ENCODE data around the gene TFPI.
"Not testable (repeated sequence)": the region's sequence is repeated elsewhere in the genome, so short reads cannot be mapped to it uniquely, and the experiment has no call there.

The TFPI gene

DNA sequence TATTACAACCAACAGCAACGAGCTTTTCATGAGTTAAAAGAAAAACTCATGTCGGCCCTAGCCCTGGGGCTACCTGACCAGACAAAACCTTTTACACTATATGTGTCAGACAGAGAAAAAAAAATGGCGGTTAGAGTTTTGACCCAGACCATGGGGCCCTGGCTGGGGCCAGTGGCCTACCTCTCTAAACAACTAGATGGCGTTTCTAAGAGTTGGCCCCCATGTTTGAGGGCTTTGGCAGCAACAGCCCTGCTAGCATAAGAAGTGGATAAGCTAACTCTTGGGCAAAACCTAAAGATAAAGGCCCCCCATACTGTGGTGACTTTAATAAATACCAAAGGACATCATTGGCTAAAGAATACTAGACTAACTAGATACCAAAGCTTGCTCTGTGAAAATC lies 39.3 kb downstream of the TFPI start:
- TF ChIP-seq, protein P1, sequence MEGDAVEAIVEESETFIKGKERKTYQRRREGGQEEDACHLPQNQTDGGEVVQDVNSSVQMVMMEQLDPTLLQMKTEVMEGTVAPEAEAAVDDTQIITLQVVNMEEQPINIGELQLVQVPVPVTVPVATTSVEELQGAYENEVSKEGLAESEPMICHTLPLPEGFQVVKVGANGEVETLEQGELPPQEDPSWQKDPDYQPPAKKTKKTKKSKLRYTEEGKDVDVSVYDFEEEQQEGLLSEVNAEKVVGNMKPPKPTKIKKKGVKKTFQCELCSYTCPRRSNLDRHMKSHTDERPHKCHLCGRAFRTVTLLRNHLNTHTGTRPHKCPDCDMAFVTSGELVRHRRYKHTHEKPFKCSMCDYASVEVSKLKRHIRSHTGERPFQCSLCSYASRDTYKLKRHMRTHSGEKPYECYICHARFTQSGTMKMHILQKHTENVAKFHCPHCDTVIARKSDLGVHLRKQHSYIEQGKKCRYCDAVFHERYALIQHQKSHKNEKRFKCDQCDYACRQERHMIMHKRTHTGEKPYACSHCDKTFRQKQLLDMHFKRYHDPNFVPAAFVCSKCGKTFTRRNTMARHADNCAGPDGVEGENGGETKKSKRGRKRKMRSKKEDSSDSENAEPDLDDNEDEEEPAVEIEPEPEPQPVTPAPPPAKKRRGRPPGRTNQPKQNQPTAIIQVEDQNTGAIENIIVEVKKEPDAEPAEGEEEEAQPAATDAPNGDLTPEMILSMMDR (IDR thresholded peaks at IDR 0.05; ENCODE audit: insufficient read depth, missing control alignments) = no peak
- FAIRE-seq (no peak), DNase-seq (ENCODE audit: insufficient read length, low spot score) (no peak)

DNA sequence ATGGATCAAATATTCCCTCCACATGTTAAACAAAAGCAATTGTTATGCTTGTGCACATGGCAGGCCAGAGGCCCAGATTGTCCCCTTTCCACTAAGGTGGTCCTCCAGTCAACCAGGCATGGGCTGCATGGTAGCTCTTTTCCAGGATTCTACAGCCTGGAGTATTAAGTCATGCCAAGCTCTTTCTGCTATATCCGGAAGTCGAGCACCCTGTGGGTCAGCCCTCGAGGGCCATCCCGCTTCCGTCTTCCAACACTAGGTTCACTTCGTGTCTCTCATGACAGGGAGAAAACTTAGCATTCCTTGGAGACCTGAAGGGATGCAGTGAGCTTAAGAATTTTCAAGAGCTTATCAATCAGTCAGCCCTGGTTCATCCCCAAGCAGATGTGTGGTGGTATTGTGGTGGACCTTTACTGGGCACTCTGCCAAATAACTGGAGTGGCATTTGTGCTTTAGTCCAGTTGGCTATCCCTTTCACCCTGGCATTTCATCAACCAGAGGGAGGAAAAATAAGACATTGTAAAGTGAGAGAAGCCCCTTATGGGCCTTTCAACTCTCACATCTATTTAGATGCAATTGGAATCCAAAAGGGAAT lies 39.9 kb downstream of the TFPI start:
- FAIRE-seq = not testable (repeated sequence)

DNA sequence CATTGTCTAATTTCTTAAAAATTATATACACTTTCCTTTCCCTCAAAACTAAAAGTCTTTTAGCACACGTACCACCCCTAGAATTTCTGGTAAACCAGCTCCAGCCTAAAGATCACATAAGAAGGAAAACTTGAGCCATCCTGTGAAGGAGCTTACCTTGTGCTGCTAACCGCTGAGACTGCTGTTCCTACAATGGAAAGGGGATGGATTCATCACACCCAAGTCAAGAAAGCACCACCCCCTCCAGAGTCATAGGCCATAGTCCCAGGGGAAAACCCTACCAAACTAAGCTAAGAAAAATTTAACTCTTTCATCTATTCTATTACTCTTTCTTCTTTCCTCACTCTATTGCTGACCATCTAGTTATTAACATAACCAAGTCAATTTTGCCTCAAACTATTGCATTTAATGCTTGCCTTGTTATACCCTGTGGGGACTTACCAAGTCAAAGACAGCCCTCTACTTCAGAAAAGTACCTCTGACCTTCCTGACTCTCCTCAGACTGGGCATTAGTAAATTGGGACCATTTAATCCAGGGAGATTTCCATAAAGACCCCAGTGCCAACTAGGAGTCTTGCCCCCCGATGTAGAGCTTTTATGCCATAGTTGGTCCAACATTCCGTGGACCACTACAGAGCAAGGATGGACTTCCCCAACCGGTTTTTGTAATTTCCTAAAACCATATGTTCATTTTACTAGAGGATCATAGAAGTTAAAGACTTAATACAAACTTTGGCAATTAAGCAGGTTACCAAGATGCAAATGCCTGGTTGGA lies 40.6 kb downstream of the TFPI start:
- not testable (repeated sequence) for FAIRE-seq; DNase-seq (ENCODE audit: insufficient read length, low spot score)

More for the DNA sequence above, 39.9 kb downstream of the TFPI start:
- not testable (repeated sequence) for DNase-seq (ENCODE audit: insufficient read length, low spot score)

DNA sequence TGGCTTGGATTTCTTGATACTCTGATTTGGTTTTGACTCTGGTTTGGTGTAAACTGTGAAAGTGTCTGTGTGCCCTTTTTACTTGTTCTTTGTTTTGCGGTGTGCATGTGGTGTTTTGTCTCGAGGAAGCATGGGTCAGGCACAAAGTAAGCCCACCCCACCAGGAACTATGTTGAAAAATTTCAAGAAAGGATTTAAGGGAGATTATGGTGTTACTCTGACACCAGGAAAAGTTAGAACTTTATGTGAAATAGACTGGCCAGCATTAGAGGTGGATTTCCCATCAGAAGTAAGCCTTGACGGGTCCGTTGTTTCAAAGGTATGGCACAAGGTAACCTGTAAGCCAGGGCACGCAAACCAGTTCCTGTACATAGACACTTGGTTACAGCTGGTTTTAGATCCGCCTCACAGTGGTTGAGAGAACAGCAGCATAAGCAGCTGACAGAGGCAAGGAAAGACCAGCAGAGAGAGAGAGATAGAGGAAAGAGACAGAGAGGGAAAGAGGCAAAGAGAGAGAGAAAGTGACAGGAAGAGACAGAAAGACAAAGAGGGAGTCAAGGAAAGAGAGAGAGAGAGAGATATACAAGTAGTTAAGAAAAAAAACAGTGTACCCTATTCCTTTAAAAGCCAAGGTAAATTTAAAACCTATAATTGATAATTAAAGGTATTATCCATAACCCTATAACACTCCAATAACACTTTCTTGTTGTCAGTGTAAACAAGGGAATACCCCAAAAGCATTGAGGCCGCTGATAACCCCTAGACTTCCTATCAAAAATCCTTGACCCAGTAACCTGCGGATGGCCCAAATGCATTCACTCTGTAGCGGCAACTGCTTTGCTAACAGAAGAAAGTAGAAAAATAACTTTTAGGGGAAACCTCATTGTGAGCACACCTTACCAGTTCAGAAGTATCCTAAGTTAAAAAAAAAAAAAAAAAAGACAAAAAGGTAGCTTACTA lies 42.6 kb downstream of the TFPI start:
- TF ChIP-seq, protein P1 (IDR thresholded peaks at IDR 0.05; ENCODE audit: insufficient read depth, missing control alignments) = no peak
- DNase-seq (ENCODE audit: insufficient read length, low spot score) = no peak
- no peak for FAIRE-seq

DNA sequence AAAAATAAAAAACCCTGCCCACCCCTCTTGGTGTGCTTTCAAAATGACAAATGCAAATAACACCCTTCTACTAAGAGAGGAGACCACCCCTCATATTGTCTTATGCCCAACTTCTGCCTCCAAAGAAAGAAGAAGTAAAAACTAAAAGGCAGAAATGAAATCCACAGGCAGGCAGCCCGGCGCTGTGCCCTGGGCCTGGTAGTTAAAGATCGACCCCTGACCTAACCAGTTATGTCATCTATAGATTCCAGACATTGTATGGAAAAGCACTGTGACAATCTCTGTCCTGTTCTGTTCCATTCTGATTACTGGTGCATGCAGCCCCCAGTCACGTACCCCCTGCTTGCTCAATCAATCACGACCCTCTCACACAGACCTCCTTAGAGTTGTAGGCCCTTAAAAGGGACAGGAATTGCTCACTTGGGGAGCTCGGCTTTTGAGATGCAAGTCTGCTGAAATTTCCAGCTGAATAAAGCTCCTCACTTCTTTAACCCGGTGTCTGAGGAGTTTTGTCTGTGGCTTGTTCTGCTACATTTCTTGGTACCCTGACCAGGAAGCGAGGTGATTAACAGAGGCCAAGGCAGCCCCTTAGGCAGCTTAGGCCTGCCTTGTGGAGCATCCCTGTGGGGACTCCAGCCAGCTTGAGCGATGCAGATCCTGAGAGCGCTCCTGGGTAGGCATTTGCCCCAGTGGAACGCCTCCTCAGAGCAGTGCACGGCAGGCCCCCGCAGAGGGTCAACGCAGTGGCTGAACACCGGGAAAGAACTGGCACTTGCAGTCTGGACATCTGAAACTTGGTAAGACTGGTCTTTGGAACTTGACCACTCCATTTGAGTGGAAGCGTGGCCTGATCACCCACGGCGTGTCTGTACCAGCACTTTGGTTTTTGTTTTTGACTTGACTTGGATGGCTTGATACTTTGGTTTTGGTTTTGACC lies 43.5 kb downstream of the TFPI start:
- FAIRE-seq; DNase-seq (ENCODE audit: insufficient read length, low spot score): not testable (repeated sequence)

DNA sequence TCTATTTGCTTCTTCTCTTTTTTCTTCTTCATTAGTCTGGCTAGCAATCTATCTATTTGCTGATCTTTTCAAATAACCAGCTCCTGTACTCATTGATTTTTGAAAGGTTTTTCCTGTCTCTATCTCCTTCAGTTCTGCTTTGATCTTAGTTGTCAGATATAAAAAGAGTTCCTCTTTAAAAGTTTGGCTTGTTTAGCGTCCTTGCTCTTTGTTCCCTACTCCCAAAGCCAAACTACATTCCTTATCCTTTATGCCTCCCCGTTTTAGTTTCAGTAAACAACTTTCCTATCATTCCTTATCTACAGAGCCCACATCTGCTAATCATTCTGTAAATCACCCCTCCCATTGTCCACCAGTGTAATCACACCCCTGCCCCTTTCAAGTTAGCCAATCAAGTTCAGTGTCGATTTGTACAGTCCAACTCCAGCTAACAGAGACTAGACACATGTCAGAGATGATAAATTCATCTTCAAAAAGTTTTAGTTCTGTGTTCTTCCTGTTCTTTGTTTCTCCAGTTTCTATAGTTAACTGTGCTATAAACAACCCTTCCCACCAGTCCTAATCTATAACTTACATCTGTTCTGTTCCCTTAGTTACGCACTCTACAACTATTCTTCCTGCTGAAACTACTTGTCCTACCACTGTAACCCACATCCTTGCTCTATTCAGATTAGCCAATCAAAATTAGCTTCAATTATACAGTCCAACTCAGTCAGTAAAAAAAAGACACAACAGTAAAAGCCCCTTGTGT lies 44.4 kb downstream of the TFPI start:
- no peak for DNase-seq (ENCODE audit: insufficient read length, low spot score)
- FAIRE-seq = no peak
- TF ChIP-seq, protein P1 (IDR thresholded peaks at IDR 0.05; ENCODE audit: insufficient read depth, missing control alignments) = no peak

DNA sequence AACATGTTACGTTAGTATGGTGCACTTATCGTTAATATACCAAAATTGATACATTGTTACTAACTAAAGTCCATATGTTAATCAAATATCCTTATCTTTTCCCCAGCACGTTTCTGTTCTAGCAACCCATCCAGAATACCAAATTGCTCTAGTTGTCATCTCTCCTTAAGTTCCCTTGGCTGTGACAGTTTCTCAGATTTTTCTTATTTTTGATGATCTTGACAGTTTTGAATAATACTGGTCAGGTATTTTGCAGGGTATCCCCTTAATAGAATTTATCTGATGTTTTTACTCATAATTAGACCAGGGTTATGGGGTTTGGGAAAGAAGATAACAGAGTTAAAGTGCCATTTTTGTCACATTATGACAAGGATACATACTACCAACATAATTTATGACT lies 47.8 kb downstream of the TFPI start:
- DNase-seq (ENCODE audit: insufficient read length, low spot score) (no peak), FAIRE-seq (no peak)
- TF ChIP-seq, protein P1 (IDR thresholded peaks at IDR 0.05; ENCODE audit: insufficient read depth, missing control alignments) = no peak

All from D721Med (cell line).